ENCODE results near the gene ANXA6.

GRCh38 chr5:151060742-151061141, 96.8 kb downstream of the ANXA6 start:
- TF ChIP-seq SUZ12 (IDR thresholded peaks at IDR 0.05; ENCODE audit: extremely low read depth, insufficient read depth, insufficient read length): no peak
- no peak for TF ChIP-seq ZNF274 (IDR thresholded peaks at IDR 0.05; ENCODE audit: low read depth, low read length)
- TF ChIP-seq YY1 (IDR thresholded peaks at IDR 0.05; ENCODE audit: insufficient read depth, insufficient read length): no peak

Data from NT2/D1 (cell line).